NOMO-1 treated with DMSO at 0.1 percent for 48 hours (cell line): ENCODE data around the gene MLLT3.

Source experiments
- DNase-seq: peaks from one replicate; lab custom pipeline; 2025; ENCODE audit not compliant: unreplicated experiment; lab: John Stamatoyannopoulos, UW

The MLLT3 gene

DNA sequence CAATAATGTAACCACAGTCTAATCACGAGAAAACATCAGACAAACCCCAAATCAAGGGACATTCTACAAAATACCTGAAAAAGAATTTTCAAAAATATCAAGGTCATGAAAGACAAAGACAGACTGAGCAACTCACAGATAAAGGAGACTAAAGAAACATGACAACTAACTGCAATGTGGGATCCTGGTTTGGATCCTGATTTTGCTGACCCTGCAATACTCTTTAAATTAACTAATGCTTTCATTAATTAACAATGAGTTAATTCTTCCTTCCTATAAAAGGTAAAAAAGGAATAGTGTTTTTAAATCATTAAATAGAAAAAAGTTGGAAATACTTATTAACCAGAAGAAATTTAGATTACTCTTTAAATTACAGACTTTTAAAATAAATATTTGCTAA is 103.6 kb downstream of the MLLT3 start:
- DNase-seq = no peak

DNA sequence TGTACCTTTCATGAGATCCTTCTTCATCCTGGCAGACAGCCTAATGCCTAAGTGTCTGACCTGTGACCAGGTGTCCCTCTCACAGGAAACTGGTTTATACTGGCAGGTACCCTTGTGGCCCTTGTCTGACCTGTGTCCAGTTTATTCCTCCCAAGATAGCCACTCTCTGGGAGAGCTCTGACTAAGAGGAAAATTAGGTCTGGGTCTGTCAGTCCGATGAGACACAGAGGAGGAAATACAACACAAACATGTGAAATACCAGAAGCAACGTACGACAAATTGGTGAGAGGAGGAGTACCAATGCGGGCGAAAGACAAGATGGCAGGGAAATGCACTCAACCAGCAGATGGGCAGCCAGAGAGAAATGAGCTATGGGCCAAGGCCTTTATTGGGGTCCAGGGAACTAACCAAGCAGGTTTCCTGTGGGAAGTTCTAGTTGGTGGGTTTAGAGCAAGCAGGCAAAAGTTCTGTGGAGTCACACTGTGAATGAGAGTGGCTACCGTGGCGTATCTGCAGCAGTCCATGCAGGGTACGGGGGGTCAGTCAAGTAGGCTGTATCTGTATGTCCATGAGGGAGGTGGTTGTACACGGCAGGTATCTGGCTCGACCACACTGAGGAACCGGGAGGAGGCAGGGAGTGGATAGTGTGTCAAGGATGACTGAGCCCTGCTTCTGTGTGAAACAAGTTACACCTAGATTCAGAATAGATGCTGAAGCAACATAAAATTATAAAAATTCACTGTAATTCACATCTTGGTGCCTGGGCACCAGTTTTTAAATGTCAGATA is 109.0 kb downstream of the MLLT3 start:
- DNase-seq = no peak

DNA sequence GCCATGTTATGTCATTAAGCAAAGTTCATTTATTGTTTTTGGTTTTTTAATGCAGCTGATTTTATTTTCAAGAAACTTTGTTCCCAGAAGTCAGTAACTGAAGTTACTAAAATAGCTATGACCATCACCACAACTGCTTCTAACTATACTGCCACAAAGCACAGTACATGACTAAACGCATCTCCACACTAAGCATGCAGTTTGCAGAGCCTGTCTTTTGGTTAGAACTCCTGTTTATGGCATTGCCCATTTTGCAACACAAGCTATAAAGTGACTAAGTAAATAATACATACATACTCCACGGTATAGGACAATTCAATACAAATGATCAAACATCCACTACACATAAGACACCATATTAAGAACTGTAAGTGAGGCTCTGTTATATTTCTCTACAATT is 109.7 kb downstream of the MLLT3 start:
- no peak for DNase-seq

DNA sequence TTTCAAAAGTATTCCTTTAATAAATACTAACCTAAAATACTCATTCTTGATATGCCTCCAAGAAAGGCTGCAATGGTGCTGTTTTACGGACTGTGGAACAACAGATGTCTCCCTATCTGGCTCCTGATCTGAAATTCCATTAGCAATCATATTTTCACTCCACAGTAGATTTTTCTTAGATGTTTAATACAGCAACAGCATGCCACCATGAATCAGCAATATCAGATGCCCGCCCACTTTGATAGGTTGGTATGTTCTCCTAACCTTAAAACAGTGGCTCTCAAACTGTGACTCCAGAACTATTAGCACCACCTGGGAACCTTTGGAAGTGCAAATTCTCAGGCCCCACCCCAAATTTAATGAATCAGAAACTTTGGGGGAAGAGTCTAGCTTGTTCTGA is 110.2 kb downstream of the MLLT3 start:
- DNase-seq = no peak

DNA sequence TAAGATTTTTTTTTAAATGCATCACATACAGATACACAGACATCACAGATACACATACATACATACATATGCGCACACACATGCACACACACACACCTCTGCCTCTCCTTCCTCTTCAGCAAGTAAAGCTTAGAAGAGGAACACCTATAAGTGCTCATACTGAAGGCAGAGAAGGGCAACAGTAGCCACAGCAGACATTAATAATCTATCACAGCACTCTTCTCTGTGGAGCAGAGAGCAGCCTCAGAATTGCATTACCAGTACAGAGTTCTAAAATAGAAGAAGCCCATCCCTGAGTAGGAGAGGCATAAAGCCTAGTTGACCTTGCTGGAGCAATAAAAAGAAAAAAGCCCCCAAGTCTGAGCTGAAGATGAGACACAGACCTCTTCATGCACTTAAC is 110.6 kb downstream of the MLLT3 start:
- DNase-seq = no peak

DNA sequence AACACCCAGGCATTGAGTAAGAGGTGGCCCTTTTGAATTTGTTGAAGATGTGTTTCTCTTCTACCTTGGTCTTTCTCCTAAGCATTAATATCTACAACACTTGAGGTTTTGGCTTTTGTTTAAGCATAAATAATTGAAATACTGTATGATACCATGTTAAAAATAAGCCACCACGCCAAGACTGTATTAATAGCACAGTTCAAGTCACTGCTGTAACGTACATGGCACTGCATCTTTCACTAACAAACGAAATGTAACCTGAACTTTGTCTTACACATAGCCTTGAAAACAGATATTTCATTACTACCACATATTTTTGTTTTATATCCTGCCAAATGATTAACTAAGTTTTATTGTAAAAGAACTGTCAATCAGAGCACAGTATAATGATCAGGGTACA is 112.8 kb downstream of the MLLT3 start:
- DNase-seq = no peak

DNA sequence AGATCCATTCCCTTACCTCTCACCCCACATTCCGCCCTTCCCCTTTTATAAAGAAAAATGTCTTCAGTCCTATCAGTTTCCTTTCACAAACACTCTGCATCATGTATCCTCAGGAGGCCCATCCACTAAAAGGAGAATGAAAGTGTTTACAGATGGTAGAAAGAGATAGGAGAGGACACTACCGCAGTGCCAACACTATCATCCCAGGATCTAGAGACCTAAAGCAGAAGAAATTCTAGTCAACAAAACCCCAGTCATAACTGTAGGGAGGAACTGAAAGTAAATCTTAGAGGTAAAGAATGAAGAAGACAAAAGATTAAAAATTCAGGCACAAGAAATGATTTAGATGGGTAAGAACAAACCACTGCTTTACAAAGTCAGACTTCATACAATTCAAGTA is 114.1 kb downstream of the MLLT3 start:
- DNase-seq = no peak

DNA sequence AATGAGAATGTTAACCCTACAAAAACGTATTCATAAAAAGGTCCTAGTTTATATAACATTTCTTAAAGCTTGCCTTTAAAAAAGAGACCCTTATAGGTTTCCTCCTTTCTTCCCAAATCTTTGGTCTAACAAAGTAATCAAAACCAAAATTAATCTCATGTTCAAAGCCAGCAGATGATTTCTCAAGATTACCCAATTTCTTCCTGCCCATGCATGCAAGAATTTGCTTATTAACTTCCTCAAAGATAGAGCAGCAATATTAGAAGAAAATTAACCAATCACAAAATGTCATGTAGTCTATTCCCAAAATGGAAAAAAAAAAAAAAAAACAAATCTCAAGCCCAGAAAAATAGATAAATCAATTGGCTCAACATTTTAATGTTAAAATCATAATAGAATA is 114.9 kb downstream of the MLLT3 start:
- DNase-seq = no peak

DNA sequence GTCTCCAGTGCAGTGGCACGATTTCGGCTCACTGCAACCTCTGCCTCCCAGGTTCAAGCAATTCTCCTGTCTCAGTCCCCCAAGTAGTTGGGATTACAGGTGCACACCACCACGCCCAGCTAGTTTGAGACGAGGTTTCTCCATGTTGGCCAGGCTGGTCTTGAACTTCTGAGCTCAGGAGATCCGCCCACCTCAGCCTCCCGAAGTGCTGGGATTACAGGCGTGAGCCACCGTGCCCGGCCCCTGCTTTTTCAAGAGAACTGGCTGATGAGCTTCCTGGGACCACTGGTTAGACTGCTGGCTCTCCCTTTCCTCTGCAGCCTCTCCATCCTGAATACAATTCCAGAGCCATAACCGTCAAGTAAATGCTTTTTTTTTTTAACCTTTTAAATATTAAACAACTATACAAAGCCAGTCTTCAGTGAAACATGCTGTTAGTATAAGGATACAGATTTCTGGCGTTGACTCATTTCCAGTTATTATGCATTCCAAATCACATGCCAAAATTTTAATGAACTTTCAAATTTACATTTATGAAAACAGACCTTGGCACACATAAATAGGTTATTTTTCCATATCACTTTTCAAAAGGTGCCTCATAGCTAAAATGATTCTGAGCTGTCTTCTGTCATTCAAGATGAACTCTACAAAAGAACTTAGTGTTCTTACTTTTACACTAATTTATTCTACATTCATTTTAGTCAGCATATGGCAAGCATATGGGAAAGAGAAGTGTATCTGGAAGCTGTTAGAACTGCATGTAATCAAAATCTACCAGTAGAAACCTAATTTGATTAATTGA is 116.0 kb downstream of the MLLT3 start:
- no peak for DNase-seq

DNA sequence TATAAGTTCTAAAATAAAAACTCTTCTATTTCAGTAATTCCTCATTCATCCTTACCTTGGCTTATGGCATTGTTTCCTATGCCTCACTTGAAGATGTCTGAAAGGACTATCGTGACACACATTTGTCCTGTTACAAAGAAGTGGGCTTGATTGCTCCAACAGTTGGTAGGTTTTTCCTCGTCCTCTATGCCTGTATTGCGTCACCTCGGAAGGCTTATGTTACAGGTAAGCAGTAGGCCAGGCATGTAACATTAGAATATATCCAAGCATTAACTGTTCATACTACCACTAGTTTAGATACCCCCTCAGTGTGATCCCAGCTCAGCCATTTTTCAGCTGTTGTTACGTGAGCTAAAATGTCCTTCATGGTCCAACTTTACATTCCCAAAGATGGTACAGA is 116.7 kb downstream of the MLLT3 start:
- no peak for DNase-seq

DNA sequence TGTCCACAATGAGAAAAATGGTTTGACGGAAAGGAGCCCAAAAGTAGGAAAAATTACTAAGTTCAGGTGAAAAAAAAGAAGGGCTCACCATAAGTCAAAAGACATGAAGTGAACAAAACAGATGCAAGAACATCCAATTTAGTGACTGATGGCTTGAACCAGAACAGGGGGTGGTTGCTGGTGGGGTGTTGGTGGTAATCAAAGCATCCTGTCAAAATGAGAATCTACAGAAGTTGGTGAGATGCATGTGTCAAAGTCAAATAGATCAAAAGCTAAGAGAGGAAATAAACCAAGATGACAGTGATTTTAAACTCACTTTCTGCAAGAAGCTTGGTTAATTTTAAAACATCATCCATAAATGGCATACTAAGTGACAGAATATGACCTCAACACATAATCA is 117.4 kb downstream of the MLLT3 start:
- DNase-seq = no peak

DNA sequence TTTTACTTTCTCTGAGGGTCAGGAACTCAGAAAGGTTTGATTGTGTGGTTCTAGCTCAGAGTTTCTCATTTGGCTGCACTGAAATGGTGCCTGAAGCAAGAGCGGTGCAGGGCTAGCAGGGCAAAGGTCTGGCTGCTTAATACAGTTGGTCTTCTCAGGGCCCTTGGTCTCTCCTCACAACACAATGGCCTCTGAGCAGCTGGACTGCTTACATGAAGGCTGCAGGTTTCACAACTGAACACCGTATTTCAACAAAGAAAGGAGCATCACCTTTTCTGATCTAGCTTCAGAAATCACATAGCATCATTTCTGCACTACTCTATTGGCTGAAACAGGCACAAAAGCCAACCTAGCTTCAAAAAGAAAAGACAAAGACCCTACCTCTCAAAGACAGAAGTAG is 122.2 kb downstream of the MLLT3 start:
- no peak for DNase-seq

DNA sequence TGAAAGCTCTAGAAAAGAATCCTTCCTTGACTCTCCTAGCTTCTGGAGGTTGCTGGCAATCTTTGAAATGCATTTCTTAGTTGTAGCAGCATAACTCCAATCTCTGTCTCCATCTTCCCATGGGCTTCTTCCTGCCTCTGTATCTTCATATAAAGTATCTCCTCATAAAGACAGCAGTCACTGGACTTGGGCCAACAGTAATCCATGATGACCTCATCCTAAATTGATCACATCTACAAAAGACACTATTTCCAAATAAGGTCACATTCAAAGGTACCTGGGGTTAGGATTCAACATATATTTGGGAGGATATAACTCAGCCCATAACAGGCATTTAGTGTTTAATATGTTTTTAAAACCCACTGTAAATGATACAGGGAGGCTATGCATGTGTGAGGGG is 123.3 kb downstream of the MLLT3 start:
- DNase-seq = no peak

DNA sequence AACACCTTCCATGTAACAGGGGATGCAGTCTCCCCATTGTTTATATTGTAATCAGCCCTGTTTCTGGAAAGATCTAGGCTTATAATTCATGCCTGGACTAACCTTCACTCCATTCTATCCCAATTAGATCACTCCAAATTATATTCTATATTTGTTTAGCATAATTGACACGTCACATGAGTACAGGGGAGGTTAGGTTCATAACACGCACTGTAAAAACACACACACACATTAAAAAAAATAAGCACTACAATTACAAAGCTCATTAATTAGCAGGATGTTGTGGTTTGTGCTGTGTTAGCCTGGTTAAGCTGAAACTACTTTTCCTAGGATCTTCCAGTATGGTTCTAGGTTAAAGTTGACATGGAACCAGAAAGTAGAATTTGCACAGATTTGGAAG is 126.0 kb downstream of the MLLT3 start:
- no peak for DNase-seq

DNA sequence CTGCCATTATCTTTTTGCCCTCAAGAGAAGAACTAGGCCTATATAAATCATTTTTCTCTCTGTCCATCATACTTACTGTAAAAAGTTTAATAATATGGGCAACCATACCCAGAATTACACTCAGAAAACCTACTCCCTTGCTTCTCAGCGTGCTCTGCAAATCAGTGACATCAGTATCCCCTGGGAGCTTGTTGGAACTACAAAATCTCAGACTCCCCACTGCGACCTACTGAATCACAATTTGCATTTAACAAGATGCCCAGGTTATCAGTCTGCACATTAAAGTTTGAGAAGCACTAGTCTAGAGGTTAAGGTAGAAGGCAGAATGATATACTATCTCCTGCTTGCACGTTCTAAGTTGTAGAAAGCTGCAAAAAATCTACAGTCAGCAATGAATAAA is 127.2 kb downstream of the MLLT3 start:
- DNase-seq = no peak

DNA sequence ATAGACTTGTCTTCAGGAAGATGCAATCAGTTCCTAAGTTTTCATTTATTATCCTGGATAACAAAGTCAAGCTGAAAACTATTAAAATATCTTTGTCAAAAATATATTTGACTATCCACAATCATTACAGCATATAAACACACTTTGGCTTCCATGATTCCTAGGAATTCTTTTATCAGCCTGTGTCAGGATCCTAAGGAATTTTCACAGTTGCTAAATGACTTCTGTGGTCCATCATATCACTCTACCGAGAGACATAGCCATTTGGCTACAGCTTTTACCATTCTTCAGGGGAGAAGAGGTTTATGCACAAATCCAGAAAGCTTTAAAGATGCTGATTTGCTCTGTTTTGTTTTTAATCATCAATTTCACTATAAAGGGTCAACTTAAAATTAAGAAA is 128.3 kb downstream of the MLLT3 start:
- no peak for DNase-seq

DNA sequence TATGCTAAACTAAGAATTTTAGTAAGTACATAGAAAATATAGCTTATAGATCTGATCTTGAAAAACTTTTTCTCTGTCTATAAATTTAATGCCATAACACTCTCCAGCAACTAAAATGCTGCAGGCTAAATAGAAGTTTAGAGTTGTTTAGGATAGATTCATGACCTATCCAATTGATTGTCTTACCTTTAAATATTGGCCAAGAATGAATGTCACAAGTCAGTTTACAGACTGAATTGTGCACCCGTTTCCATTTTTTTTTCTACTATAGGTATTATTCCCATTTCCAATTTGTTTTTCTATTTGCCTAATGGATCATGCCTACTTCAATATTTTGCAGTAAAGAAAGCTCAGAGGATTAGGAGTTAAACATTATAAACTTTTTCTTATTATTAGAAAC is 129.5 kb downstream of the MLLT3 start:
- DNase-seq = no peak

DNA sequence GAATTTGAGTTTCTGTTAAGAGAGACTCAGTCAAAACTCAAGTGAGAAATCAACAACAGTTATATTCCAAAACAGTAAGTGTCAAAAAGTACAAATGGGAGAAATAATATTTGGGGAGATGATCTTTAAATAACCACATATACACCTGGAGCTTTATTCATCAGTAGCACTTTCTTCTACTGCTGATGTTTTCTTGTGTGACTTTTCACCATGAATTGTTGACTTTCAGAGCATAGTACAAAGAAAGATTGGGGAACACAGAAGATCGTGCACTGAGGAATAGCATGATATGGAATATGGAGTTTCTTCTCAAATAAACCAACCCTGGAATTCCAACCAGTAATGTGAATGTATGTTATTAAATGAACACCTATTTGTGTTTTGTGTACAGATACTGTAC is 130.7 kb downstream of the MLLT3 start:
- DNase-seq = no peak

DNA sequence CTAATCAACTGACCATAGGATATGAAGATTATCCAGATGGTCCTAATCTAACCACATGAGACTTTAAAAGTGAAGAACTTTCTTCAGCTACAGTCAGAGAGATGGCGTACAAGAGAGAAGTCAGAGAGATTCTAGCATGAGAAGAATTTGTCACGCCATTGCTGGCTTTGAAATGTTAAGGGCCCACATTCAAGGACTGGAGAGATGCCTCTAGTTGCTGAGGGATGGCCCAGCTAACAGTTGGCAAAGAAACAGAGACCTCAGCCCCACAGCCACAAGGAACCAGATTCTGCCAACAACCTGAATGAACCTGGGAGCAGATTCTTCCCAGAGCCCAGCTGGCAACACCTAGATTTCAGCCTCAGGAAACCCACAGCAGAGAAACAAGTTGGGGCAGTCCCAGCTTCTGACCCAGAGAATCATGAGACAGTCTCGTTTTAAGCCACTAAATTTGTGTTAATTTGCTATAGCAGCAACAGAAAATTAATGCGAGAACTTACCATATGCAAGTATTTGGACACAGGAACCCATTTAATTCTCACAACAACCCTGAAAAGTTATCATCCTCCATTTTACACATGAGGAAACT is 132.0 kb downstream of the MLLT3 start:
- no peak for DNase-seq

DNA sequence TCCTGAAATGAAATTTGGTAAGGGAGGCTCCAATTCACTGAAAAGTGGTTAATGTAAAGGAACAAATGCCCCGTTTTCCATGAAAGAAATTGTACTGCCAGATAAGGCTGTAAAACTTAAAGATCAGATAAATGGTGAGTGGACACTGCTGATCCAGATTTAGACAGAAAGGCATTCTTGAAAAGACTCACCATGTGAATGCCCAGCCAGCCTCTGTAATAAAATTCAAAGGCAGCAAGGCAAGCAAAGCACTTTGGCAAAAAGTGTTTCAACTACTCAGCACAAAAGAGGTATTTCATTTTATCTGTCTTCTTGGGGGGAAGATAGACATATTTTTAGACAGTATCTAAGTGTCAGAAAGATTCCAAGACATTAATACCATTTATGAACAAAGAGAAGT is 133.6 kb downstream of the MLLT3 start:
- DNase-seq = no peak

DNA sequence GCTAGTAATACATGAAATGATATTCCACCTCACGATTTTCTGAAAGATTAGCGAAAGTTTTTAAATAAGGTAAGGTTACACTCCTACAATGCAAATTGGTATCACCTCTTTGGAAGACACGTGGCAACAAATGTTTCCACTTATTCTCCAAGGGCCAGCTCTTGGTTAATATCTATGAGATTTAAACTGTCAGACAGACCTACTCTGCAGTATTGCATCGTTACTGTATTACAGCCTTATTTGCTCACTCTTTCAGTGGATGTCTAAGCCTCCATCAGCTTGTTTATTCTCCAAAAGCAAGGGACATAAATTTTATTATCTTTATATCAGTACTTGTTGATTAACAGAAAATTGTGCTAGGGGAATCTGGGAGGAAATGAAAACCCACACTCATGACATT is 135.7 kb downstream of the MLLT3 start:
- no peak for DNase-seq

DNA sequence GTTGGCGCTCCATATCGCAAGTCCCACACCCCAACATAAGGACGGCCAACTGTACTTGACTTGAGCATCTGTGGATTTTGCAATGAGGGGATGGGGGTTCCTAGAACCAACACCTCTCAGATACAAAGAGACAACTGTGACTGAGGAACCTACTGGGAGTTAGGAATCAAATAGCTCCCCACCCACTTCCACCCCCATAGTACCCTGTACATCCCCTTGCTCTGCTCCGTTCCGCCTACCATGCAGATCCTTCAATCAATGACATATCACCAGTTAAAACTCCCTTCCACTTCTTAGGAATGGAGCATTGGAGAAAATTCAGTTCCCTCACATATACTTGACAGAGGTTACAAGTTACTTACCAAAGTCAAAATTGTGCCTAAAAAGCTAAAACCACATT is 140.9 kb downstream of the MLLT3 start:
- no peak for DNase-seq
